ENCODE data around the gene FAM171A1.

GRCh38 chr10:15200626-15201025, 170.5 kb downstream of the FAM171A1 start:
- no peak for TF ChIP-seq CTCF (IDR thresholded peaks at IDR 0.05)
- no peak for TF ChIP-seq ZFX (IDR thresholded peaks at IDR 0.05; ENCODE audit: borderline replicate concordance)
